HG03280 (cell line): ENCODE measurements around the gene EXD3.

Experiments
- ATAC-seq: cut with Tn5 transposase; IDR thresholded peaks from one replicate; pipeline ENCODE4 v1.9.1; 2021; ENCODE audit warnings: mild to moderate bottlenecking, moderate library complexity; ENCODE audit not compliant: unreplicated experiment

Gene EXD3

GRCh38 chr9:137298401-137299202 lies 124.4 kb downstream of the EXD3 start:
- ATAC-seq = no peak

GRCh38 chr9:137297966-137298365 lies 125.0 kb downstream of the EXD3 start:
- no peak for ATAC-seq

GRCh38 chr9:137296670-137297664 lies 126.0 kb downstream of the EXD3 start:
- ATAC-seq = no peak

GRCh38 chr9:137295849-137296669 lies 126.9 kb downstream of the EXD3 start:
- no peak for ATAC-seq

GRCh38 chr9:137295238-137295811 lies 127.6 kb downstream of the EXD3 start:
- ATAC-seq = no peak

GRCh38 chr9:137294681-137295237 lies 128.2 kb downstream of the EXD3 start:
- ATAC-seq = no peak

- ATAC-seq = no peak
These were observed 128.8 kb downstream of the EXD3 start for GRCh38 chr9:137294091-137294680.

- no peak for ATAC-seq
These were observed 129.4 kb downstream of the EXD3 start for GRCh38 chr9:137293482-137294090.

GRCh38 chr9:137293094-137293481 lies 129.9 kb downstream of the EXD3 start:
- ATAC-seq = no peak

- no peak for ATAC-seq
These were observed 136.0 kb downstream of the EXD3 start for GRCh38 chr9:137286975-137287383.

- no peak for ATAC-seq
These were observed 141.4 kb downstream of the EXD3 start for GRCh38 chr9:137281345-137282116.

- ATAC-seq = no peak
These were observed 142.3 kb downstream of the EXD3 start for GRCh38 chr9:137280474-137281344.

- ATAC-seq = no peak
These were observed 143.1 kb downstream of the EXD3 start for GRCh38 chr9:137279741-137280473.

GRCh38 chr9:137278721-137279711 lies 143.9 kb downstream of the EXD3 start:
- no peak for ATAC-seq

GRCh38 chr9:137278061-137278701 lies 144.8 kb downstream of the EXD3 start:
- ATAC-seq = no peak
